Osteoblast (primary cell): ENCODE results near the gene PTPRN2. TPM values are rescaled to one million over a fixed set of nuclear protein-coding genes. Genes with fewer than 3 reads are reported as not detected.

Source experiments
- DNase-seq: peaks from one replicate; pipeline ENCODE4 v3.0.0; 2011; ENCODE audit warnings: low spot score, mixed read lengths; ENCODE audit not compliant: insufficient read length; ENCODE audit errors: missing footprints
- H2AFZ ChIP-seq: 2 replicates; pipeline ENCODE4 v1.6.0; 2011; ENCODE audit warnings: mild to moderate bottlenecking, low read length
- H3K27ac ChIP-seq: 2 replicates; pipeline ENCODE4 v1.5.1; 2011; ENCODE audit warnings: mild to moderate bottlenecking, low read depth, low read length, moderate library complexity
- H3K27me3 ChIP-seq: 2 replicates; pipeline ENCODE4 v1.6.0; 2012; ENCODE audit warnings: mild to moderate bottlenecking, control low read depth, inconsistent platforms, low read length, moderate library complexity; ENCODE audit not compliant: insufficient read depth
- H3K36me3 ChIP-seq: 2 replicates; pipeline ENCODE4 v1.5.1; 2011; ENCODE audit warnings: mild to moderate bottlenecking, low read length, control low read depth, moderate library complexity; ENCODE audit not compliant: insufficient read depth
- H3K4me1 ChIP-seq: 2 replicates; pipeline ENCODE4 v1.5.1; 2011; ENCODE audit warnings: mild to moderate bottlenecking, low read length, control low read depth, moderate library complexity; ENCODE audit not compliant: insufficient read depth
- H3K4me2 ChIP-seq: 2 replicates; pipeline ENCODE4 v1.6.0; 2011; ENCODE audit warnings: mild to moderate bottlenecking, low read length; ENCODE audit not compliant: insufficient read depth
- H3K4me3 ChIP-seq: fragments of 200-600 bp; sonication (generic); 3 replicates; pipeline ENCODE4 v1.5.1; 2012; ENCODE audit warnings: mild to moderate bottlenecking, low read length, inconsistent platforms; ENCODE audit not compliant: insufficient read depth
- H3K79me2 ChIP-seq: 2 replicates; pipeline ENCODE4 v1.6.0; 2012; ENCODE audit warnings: mild to moderate bottlenecking, low read length, control low read depth, inconsistent platforms; ENCODE audit not compliant: insufficient read depth
- H3K9me3 ChIP-seq: 2 replicates; pipeline ENCODE4 v1.5.1; 2011; ENCODE audit warnings: low read depth, low read length, control low read depth
- H4K20me1 ChIP-seq: 2 replicates; pipeline ENCODE4 v1.6.0; 2012; ENCODE audit warnings: mild to moderate bottlenecking, low read length, control low read depth; ENCODE audit not compliant: insufficient read depth
- total RNA-seq: library from RNA; depleted of rRNA; stranded (reverse); fragments of >200 nt; gene quantifications from 2 replicates; pipeline ENCODE4 v1.2.3, GENCODE V29; 2012
- TF ChIP-seq, protein P1 (sequence below): IDR thresholded peaks from 2 replicates; pipeline ENCODE4 v1.5.1; 2011; ENCODE audit warnings: mild to moderate bottlenecking, low read depth, low read length, moderate library complexity; ENCODE audit errors: extremely low read depth

PTPRN2 gene
- total RNA-seq, 1 donor = 0.36 TPM

DNA sequence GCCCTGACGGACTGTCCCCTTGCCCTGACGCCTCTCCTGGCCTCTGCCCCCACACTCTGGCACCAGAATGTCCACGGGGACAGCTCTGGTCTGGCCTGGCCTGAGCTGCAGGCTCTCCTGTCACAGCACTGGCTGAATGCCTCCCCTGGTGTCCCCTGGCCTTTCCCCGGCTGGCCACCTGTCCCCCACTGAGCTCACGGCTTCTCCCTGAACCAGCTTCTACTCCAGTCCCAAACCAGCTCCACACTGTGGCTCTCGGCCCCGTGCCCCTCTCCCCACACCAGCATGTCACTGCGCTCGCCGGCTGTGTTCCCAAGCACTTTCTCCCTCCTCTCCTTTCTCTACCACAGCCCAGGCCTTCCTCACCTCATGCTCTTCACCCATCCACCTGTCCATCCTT, 864.4 kb downstream of the PTPRN2 start:
- no peak overlapping the region for H3K4me2 ChIP-seq
- DNase-seq = no peak
- no peaks in the 10 kb centered on the region for H3K79me2 ChIP-seq
- H2AFZ ChIP-seq = no peak overlapping the region
- no peak overlapping the region for H3K27ac ChIP-seq
- no peaks in the 10 kb centered on the region for H3K4me1 ChIP-seq
- H3K27me3 ChIP-seq = no peaks in the 10 kb centered on the region
- no peaks in the 10 kb centered on the region for H3K9me3 ChIP-seq
- no peak overlapping the region for H3K4me3 ChIP-seq
- H3K36me3 ChIP-seq = no peaks in the 10 kb centered on the region
- TF ChIP-seq, protein P1, sequence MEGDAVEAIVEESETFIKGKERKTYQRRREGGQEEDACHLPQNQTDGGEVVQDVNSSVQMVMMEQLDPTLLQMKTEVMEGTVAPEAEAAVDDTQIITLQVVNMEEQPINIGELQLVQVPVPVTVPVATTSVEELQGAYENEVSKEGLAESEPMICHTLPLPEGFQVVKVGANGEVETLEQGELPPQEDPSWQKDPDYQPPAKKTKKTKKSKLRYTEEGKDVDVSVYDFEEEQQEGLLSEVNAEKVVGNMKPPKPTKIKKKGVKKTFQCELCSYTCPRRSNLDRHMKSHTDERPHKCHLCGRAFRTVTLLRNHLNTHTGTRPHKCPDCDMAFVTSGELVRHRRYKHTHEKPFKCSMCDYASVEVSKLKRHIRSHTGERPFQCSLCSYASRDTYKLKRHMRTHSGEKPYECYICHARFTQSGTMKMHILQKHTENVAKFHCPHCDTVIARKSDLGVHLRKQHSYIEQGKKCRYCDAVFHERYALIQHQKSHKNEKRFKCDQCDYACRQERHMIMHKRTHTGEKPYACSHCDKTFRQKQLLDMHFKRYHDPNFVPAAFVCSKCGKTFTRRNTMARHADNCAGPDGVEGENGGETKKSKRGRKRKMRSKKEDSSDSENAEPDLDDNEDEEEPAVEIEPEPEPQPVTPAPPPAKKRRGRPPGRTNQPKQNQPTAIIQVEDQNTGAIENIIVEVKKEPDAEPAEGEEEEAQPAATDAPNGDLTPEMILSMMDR = no peak
- no peaks in the 10 kb centered on the region for H4K20me1 ChIP-seq

DNA sequence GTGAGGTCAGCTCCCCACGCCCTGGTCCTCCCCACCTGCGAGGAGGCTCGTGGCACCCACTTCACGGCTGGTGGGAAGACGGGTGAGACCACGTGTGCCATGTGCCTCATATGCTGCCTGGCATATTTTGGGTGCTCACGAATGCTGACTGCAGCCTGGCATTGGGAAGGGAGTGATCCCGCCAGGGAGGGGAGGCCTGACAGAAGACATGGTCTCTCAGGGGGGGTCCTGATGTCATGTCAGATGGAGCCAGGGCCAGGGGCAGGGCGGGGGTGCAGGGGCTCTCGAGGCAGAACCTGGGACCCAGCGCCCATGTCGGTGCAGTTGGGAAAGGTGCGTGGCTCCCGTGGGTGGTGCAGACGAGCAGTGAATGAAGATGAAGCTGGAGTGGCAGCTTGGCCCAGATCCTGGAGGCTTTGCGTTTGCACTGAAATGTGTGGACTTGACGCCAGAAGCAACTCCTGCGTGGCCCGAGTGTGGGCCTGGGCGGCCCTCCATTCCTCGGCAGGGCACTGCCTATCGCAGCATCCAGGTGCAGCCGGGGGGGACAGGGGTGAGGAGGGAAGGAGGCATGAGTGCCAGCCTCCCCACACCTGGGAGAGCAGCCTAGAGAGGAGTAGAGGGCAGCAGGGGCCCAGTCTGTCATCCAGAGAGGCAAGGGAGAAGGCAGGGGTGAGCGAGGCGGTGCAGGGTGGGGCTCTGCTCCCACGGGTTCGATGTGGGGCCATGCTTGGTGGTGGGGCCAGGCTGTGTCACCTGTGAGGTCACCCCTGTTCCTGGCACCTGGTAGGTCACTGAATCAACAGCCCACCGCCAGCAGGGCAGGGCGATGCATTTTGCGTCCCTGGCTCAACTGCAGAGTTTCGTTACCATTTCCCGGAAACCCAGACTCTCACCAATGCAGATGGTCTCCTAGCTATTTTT, 865.2 kb downstream of the PTPRN2 start:
- H3K27me3 ChIP-seq = no peaks in the 10 kb centered on the region
- H4K20me1 ChIP-seq = no peaks in the 10 kb centered on the region
- no peaks in the 10 kb centered on the region for H3K36me3 ChIP-seq
- no peak overlapping the region for H3K4me2 ChIP-seq
- H3K4me1 ChIP-seq = no peaks in the 10 kb centered on the region
- no peak overlapping the region for H3K4me3 ChIP-seq
- H3K79me2 ChIP-seq = no peaks in the 10 kb centered on the region
- TF ChIP-seq, protein P1 = no peak
- H3K27ac ChIP-seq = no peak overlapping the region
- H3K9me3 ChIP-seq = no peaks in the 10 kb centered on the region
- H2AFZ ChIP-seq = no peak overlapping the region
- no peak for DNase-seq

DNA sequence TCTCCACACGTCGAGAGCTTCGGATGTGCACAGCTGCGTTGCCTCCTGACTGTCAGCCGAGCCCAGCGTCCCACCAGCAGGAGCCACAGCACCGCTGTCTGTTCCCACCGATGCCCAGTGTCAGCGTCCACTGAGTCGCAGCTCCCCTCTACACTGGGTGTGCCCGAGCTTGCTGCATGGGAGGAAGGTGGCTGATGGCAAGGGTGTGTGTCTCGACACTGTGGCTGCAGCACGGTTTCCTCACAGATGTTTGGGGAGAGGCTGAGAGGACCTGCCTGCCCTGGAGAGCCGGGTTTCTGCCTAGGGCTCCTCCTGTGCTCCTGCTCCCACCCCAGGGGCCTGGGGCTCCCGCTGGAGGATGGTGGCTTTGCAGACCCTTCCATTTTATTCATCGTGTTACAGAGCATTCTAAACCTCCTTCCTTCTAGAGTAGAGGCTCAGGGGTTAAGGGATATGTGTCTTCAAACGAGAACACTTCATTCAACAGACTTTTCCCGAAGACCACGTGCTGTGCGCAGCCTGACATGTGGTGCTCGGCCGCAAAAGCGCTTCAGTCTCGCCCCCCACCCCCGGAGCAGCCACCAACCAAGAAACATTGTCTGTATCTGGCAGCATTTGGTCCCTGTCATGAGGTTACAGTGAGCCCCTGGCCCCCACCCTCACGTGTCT, 866.0 kb downstream of the PTPRN2 start:
- no peak overlapping the region for H3K4me2 ChIP-seq
- no peaks in the 10 kb centered on the region for H4K20me1 ChIP-seq
- no peaks in the 10 kb centered on the region for H3K9me3 ChIP-seq
- DNase-seq = no peak
- no peaks in the 10 kb centered on the region for H3K36me3 ChIP-seq
- no peak overlapping the region for H3K27ac ChIP-seq
- H2AFZ ChIP-seq = no peak overlapping the region
- H3K4me3 ChIP-seq = no peak overlapping the region
- no peaks in the 10 kb centered on the region for H3K27me3 ChIP-seq
- no peaks in the 10 kb centered on the region for H3K79me2 ChIP-seq
- H3K4me1 ChIP-seq = no peaks in the 10 kb centered on the region
- TF ChIP-seq, protein P1 = no peak
